HG03571 (cell line): ENCODE measurements around the gene SYNJ1.

Experiments
- ATAC-seq: cut with Tn5 transposase; IDR thresholded peaks from one replicate; pipeline ENCODE4 v1.9.1; 2021; ENCODE audit not compliant: unreplicated experiment

The SYNJ1 gene

DNA sequence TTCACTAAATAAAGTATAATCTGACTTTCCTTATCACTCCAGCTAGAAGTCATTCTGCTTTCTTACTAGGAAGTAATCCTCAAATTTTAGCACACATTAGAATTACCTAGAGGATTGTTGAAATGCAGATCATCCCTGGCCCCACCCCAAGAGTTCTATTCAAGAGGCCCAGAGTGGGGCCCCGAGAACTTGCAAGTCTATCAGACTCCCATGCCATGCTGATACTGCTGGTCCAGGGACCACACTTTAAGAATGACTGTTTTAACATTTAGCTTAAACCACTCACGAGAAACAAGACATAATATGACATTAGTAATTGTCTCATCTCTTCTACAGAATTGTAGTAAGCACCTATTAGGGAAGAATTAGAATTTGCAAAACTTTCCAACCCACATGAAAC lies 7.7 kb upstream of the SYNJ1 start:
- ATAC-seq: no peak

DNA sequence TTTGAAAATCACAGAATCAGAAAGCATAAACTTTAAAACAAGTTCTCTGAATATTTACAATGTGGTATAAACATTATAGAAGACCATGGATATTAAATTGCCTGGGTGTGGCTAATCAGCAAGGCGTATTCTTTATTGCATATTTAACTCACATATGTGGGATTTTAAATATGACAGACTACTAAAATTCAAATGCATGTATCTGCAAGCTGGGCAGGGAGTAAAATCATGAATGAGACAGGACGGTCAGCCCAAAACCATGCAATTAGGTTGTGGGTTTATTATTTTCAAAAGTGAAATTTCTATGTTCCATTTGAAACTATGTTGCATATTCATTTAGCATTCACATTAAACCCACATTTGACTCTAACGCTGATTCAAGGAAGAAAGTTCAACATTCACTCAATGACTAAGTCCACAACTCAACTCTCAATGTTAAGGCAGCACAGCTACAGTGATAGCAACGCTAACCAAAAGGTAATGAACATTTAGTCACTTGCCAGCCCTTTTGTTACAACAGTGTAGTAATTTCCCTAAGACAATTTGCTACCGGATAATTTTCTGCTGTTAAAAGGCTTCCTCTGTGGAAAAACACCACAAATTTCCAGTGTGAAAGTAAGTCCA lies 6.3 kb upstream of the SYNJ1 start:
- no peak for ATAC-seq

DNA sequence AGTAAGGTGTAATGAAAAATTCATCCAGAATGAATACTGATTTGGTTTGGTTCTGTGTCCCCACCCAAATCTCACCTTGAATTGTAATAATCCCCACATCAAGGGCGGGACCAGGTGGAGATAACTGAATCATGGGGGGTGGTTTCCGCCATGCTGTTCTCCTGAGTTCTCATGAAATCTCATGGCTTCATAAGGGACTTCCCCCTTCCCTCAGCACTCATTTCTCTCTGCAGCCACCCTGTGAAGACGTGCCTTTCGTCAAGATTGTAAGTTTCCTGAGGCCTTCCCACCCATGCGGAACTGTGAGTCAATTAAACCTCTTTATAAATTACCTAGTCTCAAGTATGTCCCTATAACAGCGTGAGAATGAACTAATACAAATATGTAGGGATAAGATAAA lies 5.5 kb upstream of the SYNJ1 start:
- no peak for ATAC-seq

DNA sequence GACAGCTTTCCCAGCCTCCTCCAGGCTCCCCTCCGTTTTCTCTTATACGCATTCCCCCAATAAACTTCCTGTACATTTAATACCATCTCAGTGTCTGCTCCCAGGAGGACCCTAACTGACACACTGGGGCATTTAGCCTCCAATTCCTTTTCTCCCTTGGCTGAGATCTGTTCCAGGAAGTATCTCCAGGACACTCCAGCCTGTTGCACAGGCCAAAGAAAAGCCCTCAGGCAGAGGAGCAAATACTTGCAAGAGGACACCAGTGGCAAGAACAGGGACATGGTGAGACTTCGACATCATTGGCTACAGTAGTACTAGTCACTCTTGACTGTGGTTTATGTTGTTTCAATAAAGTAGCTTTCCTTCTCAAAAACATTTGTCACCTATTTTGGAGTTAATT lies 4.7 kb upstream of the SYNJ1 start:
- no peak for ATAC-seq

DNA sequence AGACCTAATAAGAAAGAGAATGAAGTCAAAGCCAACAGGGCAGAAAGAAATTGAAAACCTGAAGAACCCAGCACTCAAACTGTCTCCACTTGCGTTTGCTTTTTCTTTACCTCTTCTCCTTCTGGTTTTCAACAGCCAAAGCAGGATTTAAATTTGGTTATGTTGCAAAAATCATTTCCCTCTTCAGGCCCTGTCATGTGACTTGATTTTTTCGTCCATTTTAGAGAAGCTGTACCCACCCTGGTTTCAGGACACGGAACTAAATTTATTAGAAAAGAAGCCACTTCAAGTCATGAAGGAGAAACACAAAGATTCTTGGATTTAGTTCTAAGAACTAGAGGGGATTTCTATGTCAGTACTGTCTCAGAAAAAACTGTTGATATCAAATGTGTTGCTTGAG lies 1.0 kb upstream of the SYNJ1 start:
- ATAC-seq: no peak

DNA sequence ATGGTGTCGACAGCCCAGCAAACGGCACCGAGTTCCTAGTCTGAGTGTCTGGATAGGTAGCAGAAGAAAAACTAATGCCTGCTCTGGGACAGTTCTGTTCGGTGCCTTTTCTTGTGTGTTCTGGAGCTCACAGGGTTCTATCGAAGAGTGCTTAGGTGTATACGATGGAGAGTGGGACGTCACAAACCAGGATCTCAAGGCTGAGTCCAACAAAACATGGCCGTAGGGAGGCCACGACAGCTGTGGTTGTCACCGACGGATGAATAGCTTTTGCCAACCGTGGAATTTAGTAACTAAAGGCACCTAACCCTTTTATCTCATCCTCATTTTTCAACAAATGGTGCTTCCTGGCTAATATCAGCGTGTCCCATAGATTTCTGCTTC lies 635 bp upstream of the SYNJ1 start:
- ATAC-seq: no peak

DNA sequence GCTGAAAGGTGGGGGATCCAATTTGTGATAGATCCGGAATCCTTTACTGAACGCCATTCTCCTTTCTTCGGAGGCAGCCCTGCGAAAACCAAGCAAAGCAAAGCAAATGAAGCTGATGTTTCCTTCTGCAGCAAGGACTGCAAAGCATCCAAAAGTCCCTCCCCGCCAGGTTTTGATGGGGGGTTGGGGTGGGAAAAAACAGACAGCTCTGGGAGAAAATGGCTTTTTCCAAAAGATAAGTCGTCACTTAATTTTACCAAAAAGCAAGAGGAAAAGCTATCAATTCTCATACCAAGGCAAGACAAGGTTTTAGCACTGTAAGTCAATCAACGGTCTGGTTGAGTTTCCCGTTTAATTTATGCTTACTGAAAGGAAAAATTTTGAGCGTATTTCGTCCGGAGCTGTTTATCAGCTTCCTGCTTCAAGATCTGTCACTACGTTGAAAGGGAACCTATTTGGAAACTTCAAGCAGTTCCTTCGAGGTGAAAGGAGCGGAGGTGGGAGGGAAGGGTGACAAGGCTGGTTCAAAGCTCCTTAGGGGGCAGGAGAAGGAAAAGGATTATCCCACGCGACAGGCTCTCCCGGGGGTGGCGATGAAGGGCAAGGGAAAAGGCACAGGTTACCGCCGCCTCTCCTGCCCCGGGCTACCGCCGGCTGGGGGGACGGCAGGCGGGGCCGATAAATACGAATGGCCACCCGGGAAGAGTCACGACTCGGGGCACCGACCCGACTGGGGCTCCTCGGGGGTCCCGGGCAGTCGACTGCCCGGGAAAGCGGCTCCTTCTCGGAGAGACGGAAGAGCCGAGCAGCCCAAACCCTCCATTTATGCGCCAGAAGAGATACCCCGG lies 750 bp downstream of the SYNJ1 start:
- peak; percentile 18 for ATAC-seq

DNA sequence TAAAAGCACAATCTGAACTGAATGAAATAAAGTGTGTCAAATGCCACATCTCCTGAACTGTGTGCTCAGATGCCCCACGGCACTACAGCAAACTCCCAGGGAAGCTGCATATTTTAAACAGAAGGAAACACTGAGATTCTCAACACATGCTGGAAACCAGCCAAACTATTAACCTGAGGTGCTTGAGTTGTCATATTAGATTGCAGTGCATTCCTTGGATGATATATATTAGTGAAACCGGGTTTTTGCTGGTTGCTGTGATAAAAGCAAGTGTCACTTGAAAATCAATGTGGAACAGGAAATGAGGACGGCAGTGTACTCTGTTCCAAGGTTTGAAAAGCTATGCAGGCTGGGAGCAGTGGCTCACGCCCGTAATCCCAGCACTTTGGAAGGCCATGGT lies 8.7 kb downstream of the SYNJ1 start:
- no peak for ATAC-seq

DNA sequence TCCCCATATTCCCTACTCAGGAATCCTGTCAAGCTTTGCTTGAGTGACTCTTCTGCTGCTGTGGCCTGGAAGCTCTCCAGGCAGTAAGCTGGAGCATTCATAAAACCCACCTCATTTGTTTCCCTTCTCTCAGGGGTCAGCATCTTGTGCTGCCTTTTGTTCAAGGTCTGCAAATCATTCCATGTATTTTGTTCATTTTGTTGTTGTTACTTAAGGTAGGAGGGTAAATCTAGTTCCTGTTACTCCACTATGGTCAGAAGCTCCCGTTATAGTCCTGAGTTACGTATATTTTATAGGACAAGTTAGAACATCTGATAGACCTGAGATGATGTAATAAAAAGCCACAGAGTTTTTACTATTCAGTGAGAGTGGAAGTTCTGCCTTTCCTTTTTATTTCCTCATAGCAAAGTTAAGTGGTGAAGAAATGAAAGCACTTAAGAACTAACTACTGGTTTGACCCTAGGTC lies 9.9 kb downstream of the SYNJ1 start:
- no peak for ATAC-seq

DNA sequence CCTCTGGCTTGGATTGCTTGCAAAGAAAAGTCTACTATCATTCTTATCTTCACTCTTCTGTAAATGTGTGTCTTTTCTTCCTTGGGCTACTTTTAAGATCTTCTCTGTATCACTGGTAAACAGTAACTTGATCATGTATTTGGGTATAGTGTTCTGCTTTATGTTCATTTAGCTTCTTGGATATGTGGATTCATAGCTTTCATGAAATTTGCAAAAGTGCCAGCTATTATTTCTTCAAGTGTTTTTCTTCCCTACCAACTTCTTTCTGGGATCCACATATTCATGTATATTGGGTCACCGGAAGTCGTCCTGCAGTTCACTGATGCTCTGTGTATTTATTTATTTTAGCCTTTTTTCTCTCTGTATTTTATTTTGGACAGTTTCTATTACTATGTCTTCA lies 11.3 kb downstream of the SYNJ1 start:
- no peak for ATAC-seq

DNA sequence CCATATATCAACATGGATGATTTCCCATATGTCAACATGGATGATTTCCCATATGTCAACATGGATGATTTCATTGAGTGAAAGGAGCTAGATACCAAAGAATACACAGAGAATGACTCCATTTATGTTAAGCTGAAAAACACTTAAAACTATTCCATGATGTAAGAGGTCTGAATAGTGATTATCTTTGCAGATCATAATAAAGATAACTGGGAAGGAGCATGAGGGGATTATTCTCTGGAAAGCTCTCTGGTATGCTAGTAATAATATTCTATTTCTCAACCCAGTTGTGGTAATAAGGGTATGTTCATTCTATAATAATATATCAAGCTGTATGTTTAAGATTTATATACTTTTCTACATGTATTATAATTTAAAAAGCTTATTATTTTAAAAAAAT lies 14.1 kb downstream of the SYNJ1 start:
- ATAC-seq: no peak

DNA sequence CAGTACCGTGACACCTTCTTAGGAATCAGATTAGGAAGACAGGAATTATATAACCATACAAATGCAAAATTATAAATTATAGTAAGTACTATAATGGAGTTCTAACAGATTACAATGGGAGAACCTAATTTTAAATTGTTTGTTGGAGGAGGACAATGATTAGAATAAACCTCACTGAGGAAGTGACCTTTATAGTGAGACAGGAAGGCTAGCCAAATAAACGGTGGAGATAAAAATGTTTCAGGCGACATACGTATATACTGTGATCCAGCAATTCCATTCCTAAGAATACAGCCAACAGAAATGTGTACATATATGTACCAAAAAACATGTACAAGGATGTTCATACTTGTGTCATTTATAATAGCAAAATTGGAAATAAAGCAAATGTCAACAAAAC lies 15.2 kb downstream of the SYNJ1 start:
- ATAC-seq: no peak

DNA sequence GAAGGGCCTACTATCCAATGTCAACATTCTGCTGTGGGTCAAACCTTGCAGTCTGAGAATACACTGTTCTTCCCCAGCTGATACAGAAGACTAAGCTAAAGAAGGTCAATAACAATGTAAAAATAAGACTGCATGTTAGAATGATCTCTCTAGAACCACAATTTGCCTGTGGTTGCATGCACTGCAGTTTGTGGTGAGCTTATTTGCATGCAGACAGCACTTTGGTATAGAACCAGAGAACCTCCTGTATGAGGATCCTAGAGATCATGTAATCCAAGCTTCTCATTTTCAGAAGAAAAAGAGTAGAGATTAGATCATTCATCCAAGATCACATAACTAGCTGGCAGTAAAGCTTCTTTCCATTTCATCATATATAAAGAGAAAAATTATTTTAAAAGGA lies 15.8 kb downstream of the SYNJ1 start:
- ATAC-seq: peak; percentile 94

DNA sequence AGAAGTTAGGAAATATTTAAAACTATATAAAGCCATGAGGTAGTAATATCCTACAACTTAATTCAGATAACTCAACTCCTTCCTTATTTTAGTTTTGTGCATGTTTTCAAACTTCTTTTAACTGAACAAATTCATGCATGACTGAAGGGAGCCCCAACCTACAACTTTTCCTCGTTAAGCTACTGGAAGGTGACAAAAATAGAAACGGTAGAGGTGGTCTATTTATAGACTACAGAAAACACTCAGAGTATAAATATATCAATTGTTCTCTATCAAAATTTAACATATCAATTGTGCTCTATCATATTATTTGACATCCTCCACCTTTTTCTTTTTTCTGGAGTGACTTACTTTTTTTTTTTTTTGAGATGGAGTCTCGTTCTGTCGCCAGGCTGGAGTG lies 16.8 kb downstream of the SYNJ1 start:
- ATAC-seq: no peak

DNA sequence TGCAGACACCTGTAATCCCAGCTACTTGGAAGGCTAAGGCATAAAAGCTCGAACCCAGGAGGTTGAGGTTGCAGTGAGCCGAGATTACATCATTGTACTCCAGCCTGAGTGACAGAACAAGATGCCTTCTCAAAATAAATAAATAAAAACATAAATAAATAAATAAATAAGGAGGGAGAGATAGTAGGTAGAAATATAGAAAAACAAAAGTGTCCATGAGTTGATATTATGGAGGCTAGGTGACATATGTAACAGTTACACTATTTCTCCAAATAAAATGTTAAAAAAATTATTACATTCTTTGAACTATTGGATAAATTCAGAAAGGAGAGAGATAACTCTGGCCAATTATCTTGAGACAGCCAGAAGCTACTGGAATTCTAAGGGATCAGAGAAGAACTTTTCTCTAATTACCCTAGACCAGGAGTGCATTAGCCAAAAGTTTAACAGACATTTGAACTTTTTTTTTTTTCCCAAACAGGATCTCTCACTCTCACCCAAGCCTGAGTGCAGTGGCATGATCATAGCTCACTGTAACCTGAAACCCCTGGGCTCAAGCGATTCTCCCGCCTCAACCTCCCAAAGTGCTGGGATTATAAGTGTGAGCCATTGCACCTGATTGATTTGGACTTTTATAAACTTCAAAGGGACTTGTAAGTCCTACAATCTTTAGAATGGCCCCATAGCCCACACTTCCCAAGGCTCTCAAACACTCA lies 17.6 kb downstream of the SYNJ1 start:
- ATAC-seq: no peak

DNA sequence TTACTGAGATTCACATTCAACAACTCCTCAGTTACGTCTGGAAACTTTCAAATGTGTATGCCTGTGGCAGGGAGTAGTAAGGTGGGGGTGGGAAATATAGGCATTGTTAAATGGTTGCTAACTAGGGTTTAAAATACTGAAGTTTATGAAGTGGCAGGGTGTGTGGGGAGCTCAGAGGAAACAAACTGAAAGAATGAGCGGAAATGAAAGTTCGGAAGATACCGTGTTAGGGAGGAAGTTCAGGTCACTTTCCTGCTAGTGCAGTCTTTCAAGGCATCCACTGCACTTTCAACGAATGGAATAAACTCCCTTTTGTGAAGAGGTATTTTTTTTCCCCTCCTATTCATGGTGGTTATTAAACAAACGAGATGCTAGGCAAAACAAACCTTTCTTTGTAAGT lies 19.7 kb downstream of the SYNJ1 start:
- no peak for ATAC-seq

DNA sequence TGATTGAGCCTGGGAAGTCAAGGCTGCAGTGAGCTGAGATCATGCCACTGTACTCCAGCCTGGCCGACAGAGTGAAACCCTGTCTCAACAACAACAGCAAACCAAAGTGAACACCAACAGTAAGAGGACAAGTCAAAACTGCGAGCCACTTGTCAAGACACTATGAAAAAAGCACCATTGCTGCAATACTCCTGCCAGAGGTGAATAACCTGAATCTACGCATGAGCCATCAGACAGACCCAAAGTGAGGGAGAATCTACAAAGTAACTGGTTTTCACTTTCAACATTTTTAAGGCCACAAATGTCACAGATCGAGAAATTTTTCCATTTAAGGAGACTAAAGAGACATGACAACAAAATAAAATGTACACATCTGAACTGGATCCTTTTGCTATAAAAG lies 21.9 kb downstream of the SYNJ1 start:
- no peak for ATAC-seq

DNA sequence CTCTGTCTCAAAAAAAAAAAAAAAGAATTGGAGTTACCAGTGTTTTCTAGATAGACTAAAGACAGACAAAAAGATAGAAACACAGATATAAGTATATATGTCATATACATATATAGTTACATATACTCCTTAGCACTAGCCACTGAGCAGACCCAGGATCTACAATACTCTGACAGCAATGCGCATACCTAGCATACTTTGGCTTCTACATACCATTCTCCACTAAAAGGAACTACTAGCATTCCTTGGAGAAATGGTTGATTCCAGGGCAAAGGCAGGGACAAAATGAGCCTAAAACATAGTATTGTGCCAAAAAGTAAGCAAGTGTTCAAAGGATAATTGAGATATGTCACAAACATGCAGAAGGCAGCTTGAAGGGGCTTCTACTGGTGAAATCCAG lies 22.7 kb downstream of the SYNJ1 start:
- no peak for ATAC-seq

DNA sequence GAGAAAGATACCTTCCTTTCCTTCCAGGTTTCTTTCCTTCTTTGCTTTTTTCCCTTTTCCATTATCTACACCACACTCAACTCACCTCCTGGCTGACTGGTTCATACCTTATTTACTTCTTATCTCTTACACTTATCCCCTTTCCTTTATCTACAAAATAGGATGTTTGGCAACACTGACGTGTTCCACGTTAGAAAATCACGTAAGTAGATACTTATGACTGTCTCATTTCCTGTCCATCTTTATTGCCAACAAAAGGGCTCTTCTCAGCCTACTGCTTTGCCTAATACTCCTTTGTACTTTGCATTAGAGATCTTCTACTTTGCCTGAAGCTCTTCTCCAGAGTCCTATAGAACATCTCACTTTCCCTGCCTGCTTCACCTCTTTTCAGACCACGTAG lies 25.1 kb downstream of the SYNJ1 start:
- ATAC-seq: no peak

DNA sequence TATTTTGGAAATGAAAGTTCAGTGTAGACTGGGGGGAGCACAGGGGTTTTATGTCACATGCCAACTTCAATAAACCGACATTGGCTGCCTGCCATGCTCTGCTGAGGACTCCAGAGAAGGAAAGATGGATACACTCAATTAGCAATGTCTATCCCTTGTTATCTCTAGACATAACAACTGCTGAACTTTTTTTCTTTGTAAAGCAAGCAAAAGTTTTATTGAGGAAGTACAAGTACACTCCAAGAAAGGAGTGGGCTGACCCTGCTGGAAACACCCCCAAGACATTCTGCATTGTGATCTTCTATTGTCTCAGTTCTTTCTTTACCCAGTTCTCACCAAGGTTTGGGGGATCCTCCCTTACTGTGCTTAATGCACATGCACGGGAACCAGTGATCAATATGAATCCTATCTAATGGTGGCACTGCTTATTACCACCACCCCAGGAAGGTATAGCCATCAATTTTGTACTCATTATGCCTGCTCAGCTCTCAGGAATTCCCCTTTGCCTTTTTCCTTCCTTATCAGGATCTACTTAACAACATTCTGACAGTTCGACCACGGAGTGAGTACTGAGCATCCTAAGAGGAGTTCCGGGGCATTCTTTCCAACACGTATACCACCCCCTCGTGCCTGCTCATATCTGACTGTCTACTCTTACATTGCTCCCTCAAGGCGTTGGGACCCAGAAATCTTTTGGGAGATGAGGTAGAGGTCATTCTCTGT lies 28.7 kb downstream of the SYNJ1 start:
- ATAC-seq: no peak

DNA sequence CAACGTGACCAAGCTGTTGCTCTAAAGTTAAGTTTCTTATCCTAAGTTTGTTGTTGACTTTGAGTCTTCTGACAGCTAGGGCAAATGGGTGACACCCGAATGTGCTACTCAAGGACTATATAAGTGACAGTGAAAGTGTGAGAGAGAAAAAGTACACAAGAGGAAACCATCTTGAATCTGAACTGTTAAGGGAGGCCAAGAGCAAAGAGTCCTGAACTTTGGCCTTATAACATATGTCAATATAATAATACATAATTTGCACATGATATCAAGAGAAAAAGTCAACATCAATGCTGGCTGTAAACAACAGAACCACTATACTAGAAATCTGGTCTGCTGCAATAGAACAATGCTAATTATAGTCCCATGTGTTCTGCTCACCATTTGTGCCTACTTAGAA lies 29.5 kb downstream of the SYNJ1 start:
- no peak for ATAC-seq
